Occipital lobe (tissue), 2 donors: ENCODE measurements around the gene SYNDIG1. TPM values are rescaled to one million over a fixed set of nuclear protein-coding genes. Genes with fewer than 3 reads are reported as not detected.
A peak's percentile ranks its signal among the peaks of the same experiment; 100 is the strongest.
"Not testable (repeated sequence)": the region's sequence is repeated elsewhere in the genome, so short reads cannot be mapped to it uniquely, and the experiment has no call there.

Experiments
- DNase-seq: peaks from one replicate; lab custom pipeline; 2025; lab: John Stamatoyannopoulos, UW
- total RNA-seq: library from RNA; depleted of rRNA; stranded (reverse); fragments of >200 nt; gene quantifications from one replicate; pipeline ENCODE4 v1.2.3, GENCODE V29; 2014

The SYNDIG1 gene
- total RNA-seq, 1 donor from 2014 or later: 32.6 TPM

DNA sequence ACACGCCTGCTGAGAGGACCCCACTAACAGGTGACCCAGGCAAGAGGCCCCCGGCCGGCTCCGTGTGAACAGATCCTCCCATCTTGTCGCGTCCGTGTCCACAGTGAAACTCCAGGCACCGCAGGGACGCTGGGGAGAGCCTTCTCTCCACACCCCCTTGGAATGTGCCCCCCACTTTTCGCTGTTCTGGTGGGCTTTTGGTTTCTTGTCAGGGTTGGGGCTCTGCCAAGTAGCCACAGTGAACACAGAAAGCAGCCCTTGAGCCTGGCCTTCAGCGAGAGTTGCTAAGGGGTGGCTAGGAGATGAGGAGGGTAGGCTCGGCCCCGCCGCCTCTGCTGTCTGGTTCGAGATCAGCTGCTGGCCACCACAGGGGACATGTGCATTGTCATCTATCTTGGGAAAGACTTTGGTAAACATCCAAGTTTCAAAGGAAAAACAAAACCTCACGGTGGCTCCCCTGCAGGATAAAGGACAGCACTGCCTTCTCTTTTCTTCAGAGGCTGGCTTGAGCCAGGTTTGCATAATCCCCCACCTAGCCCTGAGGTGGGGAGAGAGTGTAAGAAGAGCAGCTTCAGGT is 22.7 kb downstream of the SYNDIG1 start:
- no peak for DNase-seq

DNA sequence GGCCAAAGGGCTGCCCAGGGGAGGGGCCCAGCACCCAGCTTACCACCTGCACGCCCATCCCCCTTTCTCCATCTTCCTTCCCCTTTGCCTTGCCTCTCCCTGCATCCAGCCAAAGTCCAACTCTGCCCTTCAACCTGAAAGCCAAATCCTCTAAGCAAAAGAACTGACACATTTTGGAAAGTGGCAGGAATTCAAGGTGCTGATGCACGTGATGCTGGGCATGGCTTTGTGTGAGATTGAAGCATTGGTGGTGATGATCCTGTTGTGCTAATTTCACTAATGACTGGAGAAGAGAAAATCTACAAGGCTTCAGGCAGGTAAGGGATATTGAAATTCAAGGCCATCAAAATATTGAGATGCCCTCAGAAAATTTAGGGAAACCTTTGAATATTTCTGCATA is 23.3 kb downstream of the SYNDIG1 start:
- DNase-seq: no peak

DNA sequence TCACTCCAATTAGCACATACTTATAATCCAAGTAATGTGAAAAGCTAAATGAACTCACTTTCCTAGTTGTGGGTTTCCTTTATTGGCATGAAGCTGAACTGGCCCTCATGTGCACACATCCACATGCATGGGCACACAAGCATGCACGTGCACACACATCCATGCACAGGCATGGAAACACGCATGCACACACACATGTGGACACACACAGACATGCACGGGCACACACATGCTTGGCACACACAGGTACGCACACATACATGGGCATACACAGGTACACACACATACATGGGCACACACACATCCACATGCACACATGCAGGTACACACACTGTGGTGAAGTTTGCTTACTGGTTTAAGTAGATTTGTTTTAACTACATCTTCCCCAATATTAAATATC is 23.8 kb downstream of the SYNDIG1 start:
- no peak for DNase-seq

DNA sequence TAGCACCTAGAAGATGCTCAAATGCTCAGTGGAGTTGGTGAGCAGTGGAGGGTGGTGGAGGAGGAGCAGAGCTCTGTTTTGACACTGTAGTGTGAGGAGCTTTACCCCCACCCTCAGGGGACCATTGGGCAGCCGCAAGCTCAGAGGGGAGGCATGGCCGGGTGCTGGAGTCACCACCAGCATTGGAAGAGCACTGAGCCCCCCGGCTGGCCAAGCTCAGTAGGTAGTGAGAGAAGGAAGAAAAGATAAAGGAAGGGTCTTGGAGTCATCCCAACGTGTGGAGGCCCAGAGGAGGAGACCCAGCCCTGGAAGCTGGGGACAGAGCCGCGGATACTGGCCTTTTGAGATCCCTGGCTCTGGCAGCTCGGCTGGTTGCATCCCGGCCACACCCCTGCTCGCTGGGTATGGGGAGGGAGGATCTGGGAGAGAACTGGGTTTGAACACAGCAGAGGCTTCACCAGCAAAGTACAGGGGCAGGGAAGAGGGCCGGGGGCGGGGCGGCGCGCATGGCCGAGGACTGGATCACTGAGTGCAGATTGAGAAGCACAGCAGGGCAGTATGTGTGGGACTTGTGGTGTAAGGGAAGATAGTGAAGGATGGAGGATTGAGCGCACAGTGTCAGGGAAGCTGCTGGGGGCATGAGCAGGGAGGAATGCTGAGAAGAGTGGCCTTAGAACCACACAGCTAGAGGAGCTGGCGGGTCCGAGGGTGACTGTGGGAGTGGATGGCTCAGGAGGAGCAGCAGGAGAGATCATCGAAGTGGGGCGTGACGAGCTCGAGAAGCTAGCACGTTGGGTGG is 24.4 kb downstream of the SYNDIG1 start:
- no peak for DNase-seq

DNA sequence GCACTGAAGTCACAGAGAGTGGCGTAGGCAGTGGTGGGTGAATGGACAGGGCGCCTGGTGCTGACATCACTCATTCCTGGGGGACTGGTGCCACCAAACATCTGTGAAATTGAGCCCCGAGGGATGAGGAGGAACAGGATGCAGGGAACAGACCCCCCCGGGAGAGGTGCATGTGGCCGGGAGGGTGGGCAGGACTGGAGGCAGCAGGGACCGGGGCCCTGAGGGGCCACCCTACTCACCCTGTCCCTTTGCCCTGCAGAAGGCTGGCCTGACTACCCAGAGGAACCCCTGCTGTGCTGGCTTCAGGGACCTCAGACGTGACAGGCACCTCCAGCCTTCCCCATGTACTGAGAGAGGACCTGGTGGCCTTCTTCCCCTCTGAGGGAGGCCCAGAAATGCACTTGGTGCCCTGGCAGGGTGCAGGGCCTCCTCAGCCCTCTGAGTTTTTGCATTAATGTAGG is 25.1 kb downstream of the SYNDIG1 start:
- no peak for DNase-seq

DNA sequence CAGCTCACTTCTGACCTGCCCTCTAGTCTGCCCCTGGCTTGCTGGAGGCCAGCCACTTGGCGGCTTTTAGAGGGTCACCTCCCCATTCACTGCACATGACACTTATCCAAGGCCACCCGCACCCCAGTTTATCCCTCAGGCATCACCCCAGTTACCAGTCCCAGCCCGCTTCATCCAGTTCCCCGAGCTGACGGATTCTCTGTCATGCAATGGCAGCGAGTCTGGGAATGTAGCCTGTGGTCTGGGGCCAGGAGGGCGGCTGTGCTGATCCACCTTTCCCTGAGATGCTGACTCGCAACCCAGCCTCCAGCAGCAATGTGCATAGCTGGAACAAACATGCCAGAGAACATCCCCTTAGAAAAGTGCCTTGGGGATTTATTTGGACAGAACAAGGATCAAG is 25.8 kb downstream of the SYNDIG1 start:
- DNase-seq: no peak

DNA sequence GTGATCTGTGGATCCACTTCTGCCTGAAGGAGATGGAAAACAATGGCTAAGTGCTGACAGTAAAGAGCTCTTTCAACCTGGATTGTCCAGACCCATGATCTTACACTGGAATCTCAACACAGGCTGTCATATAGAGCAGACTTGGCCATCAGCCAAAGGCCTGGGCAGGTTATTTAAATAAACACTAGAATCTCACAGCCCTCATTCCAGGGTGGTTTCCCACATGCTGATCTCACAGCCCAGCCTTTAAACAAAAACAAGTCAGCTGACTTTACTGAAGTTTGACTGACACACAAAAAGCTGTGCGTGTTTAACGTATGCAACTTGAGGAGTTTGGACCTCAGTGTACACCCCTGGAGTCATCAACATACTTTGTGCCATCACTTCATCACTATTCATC is 28.4 kb downstream of the SYNDIG1 start:
- no peak for DNase-seq

DNA sequence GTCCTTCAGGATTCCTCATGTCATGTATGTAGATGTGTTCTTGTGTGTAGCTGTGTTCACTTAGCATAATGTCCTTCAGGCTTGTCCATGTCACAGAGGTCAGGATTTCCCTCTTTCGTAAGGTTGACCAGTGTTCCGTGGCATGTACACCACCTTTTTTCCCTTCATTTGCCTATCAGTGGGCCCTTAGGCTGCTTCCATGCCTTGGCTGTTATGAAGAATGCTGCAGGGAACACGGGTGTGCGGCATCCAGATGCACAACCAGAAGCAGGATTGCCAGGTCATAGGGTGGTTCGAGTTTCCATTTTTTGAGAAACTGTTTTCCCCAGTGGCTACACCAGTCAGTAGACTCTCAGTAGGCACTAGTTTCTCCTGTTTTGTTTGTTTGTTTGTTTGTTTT is 29.2 kb downstream of the SYNDIG1 start:
- no peak for DNase-seq

DNA sequence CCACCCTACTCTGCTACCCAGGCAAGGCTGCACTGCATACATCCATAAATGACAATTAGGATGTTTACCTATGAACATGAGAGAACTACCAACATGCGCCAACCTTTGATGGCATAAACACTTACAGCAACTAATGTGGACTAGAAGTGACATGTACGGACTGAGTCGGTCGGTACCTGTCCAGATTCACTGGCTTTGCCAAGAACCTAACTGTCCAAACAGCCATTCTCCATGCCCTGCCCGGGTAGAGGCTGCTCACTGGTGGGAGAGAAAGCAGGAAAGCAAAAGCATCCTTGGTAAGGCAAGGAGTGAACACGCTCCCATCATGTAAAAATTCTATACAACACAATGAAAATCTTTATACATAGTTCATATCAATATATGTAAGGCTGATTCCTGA is 30.0 kb downstream of the SYNDIG1 start:
- DNase-seq: no peak

DNA sequence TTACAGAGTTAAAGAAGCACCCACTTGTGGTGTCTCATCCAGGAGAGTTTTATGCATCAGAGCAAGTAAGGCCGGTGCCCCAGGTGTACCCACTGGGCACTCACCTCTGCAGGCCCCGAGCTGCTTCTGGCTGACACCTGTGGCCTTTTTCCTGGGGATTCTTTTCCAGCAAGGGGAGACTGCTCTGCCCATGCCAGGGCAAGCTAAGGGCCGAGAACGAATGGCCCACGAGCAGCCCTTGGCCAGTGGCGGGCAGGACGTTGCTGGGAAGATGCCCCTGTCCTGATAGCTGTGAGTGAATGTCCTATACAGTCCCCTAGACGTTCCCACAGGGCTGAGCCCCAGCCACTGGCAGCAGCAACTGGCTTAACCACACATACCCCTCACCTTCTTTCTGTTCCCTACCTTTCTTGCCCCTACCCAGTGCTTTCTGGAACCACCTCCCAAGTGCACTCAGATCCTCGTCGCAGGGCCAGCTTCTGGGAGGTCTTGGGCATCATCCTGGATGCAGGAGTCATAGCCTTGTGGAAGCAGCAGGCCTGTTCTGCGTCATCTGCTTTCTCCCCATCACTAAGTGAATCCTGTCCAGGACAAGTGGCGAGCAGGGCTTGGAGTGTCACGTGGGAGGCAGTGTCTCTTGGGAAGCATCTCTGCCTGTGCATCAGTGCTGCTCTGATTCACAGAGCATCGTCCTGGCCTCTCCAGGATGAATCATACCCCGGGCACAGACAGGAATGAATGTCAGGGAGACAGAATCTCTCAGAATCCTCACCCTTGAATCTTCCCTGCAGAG is 32.5 kb downstream of the SYNDIG1 start:
- peak; percentile 83 for DNase-seq

DNA sequence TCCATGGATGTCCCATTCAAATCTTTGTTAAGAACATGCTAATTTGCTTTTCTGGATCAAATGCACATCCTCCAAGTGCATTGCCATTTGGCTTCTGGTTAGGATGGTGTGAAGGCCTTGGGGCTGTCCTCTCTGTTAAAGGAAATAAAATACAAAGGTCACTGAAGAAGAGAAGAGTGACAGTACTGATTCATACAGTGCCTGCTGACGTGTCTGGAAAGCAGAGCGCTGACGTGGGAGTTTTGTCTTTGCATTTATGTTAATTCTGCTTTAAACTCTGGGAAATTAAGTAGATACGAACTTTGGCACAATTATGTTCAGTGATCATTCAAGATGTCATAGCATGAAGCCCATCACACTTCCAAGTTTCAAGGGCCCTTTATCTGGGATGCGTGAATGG is 33.2 kb downstream of the SYNDIG1 start:
- DNase-seq: no peak

DNA sequence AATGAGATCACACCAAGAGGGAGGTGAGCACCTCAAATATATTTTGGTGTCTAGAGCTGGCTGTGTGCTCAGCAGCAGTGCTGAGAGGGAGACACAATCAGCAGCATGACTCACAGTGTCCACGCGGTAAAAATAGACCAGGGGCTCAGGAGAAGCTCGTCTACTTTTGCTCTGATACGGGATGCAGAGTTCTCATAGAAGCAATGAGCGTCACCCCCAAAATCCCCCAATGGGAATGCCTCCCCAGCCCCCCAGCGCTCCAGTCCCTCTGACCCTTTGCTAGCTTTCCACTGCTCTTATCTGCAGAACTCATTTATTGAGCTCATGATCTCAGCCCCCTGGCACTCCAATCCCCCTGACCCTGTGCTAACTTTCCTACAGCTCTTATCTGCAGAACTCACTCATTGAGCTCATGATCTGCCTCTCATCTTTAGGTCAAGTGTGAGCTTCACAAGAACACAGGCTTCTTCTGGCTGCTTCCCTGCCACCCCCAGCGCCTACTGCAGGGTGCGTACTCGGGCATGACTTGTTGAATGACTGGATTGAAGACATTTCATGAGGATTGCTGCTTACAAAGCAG is 34.0 kb downstream of the SYNDIG1 start:
- peak; percentile 59 for DNase-seq

DNA sequence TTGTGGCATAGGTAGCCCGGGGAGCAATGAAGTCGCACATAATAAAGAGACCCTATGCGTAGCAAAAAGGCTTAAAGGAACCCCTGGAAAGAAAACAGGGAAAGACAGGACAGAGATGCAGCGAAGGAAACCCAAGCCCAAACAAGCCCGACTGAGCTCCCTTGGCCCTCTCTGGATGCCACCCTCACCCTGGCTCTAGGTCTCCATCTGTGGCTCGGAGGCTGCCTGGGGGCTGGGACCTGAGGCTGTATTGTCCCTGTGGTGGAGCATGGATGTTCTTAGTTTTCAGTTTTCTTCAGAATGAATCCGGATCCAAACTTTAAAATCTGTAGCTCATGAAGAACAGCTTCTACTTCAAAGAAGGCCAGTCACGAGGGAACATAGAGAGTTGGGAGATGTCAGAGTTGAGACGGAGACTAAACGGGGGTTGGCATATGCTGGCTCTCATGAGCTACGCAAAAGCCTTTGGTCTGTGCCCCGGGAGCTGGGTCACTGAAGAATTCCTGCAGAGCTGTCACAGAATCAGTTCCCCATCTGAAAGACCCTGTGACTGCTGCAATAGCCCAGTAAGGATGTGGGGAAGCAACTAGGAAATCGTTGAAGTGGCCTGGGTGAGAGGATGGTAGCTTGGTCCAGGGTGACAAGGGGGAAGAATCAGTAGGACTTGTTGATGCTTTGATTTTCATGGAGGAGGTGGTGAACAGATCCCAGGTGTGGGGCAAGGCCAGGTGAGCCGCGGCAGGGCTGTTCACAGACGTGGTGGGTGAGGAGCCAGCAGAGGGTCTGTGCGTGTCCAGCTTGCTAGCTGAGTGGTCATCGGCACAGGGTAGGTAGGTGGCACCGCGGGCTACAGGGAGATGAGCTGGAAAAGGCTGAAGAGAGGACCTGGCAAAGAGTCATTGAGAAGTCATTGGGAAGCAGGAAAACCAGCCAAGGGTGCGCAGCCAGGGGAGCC is 35.2 kb downstream of the SYNDIG1 start:
- no peak for DNase-seq

DNA sequence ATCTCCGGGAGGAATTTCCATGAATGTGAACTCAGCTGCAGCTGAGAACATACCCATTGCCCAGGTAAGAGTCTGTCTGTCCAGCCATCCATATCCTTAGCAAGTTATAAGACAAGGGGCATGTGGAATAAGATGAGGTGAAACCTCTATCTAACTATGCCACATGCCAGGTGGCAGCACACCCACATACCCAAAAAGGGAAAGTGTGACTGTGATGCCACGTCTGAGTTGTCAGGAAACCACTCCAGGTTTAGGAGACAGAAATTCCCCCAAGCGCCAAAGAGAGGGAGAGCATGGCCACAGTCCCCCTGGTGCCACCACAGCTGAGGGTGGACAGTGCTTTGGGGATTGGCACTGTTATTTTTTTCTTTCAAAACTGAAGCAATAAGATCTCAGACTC is 36.7 kb downstream of the SYNDIG1 start:
- no peak for DNase-seq

DNA sequence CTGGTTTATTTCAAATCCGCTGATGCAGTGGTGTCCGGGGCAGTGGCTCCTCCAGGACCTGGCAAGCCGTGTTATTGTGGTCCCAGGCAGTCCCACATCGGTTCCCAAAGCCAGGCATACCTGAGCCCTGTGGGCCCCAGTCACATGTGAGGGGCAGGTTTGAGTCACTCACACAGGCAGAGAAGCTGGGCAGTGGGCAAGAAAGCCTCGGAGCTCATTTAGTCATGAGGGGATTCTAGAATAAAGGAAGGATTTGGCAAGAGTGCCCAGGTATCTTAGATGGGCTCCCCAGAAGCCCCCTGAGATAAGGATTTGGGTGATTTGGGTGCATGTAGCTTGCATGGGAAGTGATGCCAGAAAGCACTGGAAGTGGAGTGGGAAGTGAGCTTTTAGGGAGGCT is 37.3 kb downstream of the SYNDIG1 start:
- DNase-seq: no peak

DNA sequence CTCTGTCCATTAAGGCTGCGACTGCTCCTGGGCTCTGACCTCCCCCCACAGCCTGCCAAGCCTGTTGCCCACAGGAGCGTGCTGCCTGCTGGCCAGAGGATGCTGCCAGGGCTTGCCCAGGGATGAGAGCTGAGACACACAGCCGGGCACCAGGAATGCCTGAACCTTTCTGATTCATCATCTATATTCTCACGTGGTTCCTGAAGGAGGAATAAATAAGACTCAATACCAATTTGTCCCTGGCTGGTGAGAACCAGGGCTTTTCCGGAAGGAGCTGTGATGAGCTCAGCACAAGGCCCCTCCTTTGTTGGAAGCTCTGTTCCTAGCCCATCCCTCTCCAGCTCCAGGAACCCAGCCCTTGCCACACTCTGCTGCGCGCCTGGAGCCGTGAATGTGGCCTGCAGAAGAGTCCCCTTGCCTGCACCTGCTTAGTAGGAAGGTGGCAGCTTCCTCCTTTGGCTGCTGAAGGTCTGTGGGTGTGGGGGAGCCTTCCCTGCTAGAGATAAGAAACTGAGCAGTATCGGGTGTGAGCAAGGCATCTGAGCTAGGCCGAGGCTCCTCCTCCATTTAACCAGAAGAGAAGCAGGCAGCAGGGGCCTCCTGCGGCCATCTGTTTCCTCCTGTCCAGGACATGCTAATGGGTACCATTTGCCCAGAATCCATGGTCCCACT is 37.9 kb downstream of the SYNDIG1 start:
- peak; percentile 58 for DNase-seq

DNA sequence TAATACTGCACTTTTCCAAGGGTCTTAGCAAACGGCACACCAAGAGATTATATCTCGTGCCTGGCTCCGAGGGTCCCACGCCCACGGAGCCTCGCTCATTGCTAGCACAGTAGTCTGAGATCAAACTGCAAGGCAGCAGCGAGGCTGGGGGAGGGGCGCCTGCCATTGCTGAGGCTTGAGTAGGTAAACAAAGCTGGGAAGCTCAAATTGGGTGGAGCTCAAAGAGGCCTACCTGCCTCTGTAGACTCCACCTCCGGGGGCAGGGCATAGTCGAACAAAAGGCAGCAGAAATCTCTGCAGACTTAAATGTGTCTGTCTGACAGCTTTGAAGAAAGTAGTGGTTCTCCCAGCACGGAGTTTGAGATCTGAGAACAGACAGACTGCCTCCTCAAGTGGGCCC is 43.0 kb downstream of the SYNDIG1 start:
- not testable (repeated sequence) for DNase-seq

DNA sequence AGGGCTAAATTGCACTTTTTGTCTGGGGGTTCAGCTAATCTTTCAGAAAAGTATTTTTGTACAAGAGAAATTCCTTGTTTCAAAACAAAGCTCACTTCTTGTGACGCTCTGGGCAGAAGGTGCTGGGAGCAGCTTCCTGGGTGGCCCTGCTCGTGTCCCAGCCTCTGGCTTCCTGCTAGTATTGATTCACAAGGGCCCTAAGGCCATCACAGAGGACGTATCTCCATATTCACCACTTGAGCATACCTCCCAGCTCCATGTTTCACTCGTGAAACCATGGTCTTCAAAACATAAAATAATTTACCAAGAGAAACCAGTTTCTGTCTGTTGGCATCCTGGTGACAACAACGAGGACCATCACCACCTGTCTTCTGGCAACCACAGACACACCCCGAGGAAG is 49.1 kb downstream of the SYNDIG1 start:
- DNase-seq: no peak

DNA sequence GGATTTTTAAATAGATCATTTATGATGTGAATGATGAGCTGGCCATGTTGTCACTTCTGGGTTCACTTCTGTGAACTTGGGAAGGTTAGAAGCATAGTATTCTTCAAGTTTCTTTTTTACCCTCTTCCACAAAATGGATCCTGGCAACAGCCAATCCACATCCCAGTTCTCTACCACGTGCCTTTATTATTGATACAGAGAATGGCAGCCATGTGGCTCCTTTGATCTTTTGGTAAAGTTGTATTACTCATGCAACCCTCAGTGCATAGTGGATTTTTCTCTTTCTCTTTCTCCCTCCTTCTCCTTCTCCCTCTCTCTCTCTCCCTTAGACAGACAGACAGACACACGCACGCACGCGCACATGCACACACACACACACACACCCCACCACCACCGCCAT is 50.0 kb downstream of the SYNDIG1 start:
- no peak for DNase-seq

DNA sequence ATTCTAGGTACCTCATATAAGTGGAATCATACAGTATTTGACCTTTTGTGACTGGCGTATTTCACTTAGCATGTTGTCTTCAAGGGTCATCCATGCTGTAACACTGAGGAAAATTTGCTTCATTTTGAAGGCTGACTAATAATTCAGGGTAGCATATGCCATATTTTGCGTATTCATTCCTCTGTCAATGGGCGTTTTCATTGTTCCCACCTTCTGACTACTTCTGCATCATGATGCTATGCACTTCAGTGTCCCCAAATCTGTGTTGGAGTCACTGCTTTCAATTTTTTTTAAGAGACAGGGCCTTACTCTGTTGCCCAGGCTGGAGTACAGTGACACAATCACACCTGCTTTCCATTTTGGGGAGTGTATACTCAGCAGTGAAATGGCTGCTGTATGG is 51.6 kb downstream of the SYNDIG1 start:
- no peak for DNase-seq
